ENCODE measurements around the gene SFT2D1. TPM values are rescaled to one million over a fixed set of nuclear protein-coding genes. Genes with fewer than 3 reads are reported as not detected.
"Not testable (repeated sequence)": the region's sequence is repeated elsewhere in the genome, so short reads cannot be mapped to it uniquely, and the experiment has no call there.

Gene SFT2D1
- total RNA-seq, 4 donors from 2014 or later = 41.1 to 59.4 (median 54.8) TPM

DNA sequence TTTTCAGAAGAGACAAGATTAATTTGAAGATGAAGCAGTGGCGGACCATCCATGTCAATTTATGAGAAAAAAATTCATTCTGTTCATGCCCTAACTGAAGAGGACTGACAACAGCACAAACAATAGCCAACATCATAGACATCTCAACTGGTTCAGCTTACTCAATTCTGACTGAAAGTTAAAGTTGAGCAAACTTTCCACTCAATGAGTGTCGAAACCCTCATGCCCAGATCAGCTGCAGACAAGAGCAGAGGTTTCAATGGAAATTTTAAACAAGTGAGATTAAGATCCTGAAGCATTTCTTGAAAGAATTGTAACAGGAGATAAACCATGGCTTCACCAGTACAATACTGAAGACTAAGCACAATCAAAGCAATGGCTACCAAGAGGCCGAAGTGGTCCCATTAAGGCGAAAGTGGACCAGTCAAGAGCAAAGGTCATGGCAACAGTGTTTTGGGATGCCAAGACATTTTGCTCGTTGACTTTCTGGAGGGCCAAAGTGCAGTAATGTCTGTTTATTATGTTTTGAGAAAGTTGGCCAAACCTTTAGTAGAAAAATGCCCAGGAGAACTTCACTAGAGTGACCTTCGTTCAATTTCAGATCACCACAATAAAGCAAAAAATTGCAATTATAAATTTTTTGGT, 6.1 kb upstream of the SFT2D1 start:
- TF ChIP-seq EP300 (IDR thresholded peaks at IDR 0.05) = no peak
- no peak for TF ChIP-seq POLR2A (IDR thresholded peaks at IDR 0.05)
- TF ChIP-seq, protein P1, sequence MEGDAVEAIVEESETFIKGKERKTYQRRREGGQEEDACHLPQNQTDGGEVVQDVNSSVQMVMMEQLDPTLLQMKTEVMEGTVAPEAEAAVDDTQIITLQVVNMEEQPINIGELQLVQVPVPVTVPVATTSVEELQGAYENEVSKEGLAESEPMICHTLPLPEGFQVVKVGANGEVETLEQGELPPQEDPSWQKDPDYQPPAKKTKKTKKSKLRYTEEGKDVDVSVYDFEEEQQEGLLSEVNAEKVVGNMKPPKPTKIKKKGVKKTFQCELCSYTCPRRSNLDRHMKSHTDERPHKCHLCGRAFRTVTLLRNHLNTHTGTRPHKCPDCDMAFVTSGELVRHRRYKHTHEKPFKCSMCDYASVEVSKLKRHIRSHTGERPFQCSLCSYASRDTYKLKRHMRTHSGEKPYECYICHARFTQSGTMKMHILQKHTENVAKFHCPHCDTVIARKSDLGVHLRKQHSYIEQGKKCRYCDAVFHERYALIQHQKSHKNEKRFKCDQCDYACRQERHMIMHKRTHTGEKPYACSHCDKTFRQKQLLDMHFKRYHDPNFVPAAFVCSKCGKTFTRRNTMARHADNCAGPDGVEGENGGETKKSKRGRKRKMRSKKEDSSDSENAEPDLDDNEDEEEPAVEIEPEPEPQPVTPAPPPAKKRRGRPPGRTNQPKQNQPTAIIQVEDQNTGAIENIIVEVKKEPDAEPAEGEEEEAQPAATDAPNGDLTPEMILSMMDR (IDR thresholded peaks at IDR 0.05) = no peak
- no peaks in the 10 kb centered on the region for H3K27me3 ChIP-seq
- peaks cover 0 to 17% (median 0%) of the 10 kb centered on the region in 4 donors for H3K9me3 ChIP-seq
- H3K27ac ChIP-seq = no peak overlapping the region
- no peak for DNase-seq (ENCODE audit: low spot score in 2 of 2)
- peaks cover 0 to 5% (median 1%) of the 10 kb centered on the region in 4 donors for H3K4me1 ChIP-seq
- H3K4me3 ChIP-seq = no peak overlapping the region
- WGBS, 2 donors = 86% methylated on average over 6 of the region's 6 CpGs
- H3K36me3 ChIP-seq = no peaks in the 10 kb centered on the region

DNA sequence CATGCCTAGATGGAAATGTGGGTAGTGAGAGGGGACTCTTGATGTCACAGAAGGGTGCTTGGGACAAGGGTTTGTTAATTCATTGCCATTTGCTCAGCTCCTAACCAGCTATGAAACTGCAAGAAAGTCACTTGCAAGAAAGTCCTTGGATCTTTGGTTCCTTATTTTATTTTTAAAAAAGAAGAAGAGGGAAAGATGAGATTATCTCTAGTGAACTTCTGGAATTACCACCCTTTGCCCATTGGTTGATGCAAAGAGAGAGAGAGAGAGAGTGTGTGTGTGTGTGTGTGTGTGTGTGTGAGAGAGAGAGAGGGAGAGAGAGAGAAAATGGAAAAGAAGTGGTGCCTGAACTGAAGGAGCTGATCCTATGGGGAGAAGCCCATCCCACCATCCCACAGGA, 4.6 kb upstream of the SFT2D1 start:
- H3K36me3 ChIP-seq = no peaks in the 10 kb centered on the region
- no peak overlapping the region for H3K27ac ChIP-seq
- no peak for DNase-seq (ENCODE audit: low spot score in 2 of 2)

DNA sequence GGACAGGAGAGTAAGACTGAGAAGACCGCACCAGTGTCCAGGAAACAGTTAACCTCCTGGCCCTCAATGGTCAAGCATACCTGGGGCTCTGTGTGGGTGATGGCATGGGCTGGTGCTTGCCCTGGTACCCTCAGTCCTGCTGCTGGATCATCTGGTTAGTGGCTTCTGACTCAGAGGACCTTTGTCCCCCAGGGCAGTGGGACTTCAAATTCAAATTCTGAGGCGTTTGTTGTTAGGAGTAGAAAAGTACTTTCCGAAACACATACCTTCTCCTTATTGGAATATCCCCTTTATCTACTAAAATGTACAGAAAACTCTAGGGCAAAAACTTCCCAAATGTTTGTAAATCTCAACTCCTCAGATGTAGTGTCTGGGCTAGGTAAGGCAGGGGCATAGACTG, 4.1 kb upstream of the SFT2D1 start:
- TF ChIP-seq POLR2A (IDR thresholded peaks at IDR 0.05) = no peak
- TF ChIP-seq, protein P1 (IDR thresholded peaks at IDR 0.05) = no peak
- no peak for TF ChIP-seq EP300 (IDR thresholded peaks at IDR 0.05)
- Histone ChIP-seq H3K4me3 (no peak overlapping the region), H3K27ac (no peak overlapping the region), H3K4me1 (peaks cover 0 to 12% (median 4%) of the 10 kb centered on the region in 4 donors), H3K27me3 (no peaks in the 10 kb centered on the region), H3K36me3 (no peaks in the 10 kb centered on the region), H3K9me3 (peaks cover 0 to 17% (median 0%) of the 10 kb centered on the region in 4 donors)
- no peak for DNase-seq (ENCODE audit: low spot score in 2 of 2)
- WGBS, 2 donors = 83 to 94% methylated on average over 3 of the region's 3 CpGs

More for the DNA sequence above, 4.6 kb upstream of the SFT2D1 start:
- H3K27me3 ChIP-seq = no peaks in the 10 kb centered on the region
- peaks cover 0 to 9% (median 4%) of the 10 kb centered on the region in 4 donors for H3K4me1 ChIP-seq
- TF ChIP-seq EP300 (IDR thresholded peaks at IDR 0.05) (no peak), POLR2A (IDR thresholded peaks at IDR 0.05) (no peak)
- TF ChIP-seq, protein P1 (IDR thresholded peaks at IDR 0.05) = no peak
- H3K4me3 ChIP-seq = no peak overlapping the region
- peaks cover 0 to 17% (median 0%) of the 10 kb centered on the region in 4 donors for H3K9me3 ChIP-seq

DNA sequence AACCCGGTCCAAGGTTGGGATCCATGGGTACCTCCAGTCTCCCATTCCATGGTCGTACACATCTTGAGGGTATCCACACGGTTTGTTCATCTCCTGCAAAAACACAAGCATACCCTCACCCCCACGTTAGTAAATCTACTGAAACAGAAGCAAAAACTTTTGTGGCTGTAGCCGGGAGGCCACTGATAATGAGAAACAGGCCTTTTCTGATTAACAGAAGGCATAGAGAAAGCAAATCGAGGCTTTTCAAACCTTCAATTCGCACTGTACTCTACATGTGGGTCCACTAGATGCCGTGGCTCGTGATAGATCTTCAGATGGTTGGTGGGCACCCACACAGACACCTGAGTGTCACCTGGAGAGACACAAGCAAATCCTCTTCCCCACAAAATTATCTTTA, 3.3 kb upstream of the SFT2D1 start:
- peaks cover 0 to 14% (median 0%) of the 10 kb centered on the region in 4 donors for H3K9me3 ChIP-seq
- H3K27me3 ChIP-seq; H3K27ac ChIP-seq; DNase-seq (ENCODE audit: low spot score in 2 of 2); H3K4me3 ChIP-seq; H3K36me3 ChIP-seq: not testable (repeated sequence)
- 76 to 81% methylated on average over 9 of the region's 9 CpGs for WGBS, 2 donors
- H3K4me1 ChIP-seq = peaks cover 0 to 20% (median 12%) of the 10 kb centered on the region in 4 donors

DNA sequence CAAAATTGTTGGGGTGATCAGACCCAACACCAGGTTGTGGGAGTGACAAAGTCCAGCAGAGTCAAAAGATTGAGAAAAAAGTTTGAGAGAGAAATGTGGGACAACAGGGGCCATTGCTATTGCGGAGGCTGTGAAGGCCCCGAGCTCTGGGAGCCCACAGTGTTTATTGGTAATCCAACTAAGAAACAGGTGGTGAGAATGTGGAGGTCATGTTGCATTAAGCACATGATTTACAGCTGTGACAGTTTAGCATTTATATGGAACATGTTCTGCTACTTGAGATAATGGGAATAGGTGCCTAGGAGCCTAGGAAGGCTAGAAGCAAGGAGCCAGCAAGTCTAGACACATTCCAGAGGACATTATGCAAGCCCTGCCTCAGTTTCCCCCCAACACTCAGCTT, 2.6 kb upstream of the SFT2D1 start:
- DNase-seq (ENCODE audit: low spot score in 2 of 2); H3K36me3 ChIP-seq; H3K4me3 ChIP-seq; H3K27me3 ChIP-seq; H3K27ac ChIP-seq; H3K9me3 ChIP-seq: not testable (repeated sequence)
- WGBS, 2 donors = 75 to 77% methylated on average over 2 of the region's 2 CpGs
- peaks cover 0 to 27% (median 19%) of the 10 kb centered on the region in 4 donors for H3K4me1 ChIP-seq

DNA sequence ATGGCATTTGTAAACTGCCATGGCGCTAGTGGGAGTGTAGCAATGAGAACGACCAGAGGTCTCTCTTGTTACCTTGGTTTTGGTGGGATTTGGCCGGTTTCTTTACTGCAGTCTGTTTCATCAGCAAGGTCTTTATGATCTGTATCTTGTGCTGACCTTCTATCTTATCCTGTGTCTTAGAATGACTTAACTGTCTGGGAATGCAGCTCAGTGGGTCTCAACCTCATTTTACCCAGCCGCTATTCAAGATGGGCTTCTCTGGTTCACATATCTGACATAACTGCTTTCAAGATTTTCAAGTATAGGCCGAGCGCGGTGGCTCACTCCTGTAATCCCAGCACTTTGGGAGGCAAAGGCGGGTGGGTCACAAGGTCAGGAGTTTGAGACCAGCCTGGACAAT, 1.9 kb upstream of the SFT2D1 start:
- Histone ChIP-seq H3K9me3 (peaks cover 0 to under 1% (median 0%) of the 10 kb centered on the region in 4 donors), H3K27ac (no peak overlapping the region), H3K4me3 (no peak overlapping the region), H3K4me1 (peaks cover 0 to 34% (median 23%) of the 10 kb centered on the region in 4 donors), H3K36me3 (no peaks in the 10 kb centered on the region), H3K27me3 (no peaks in the 10 kb centered on the region)
- TF ChIP-seq, protein P1 (IDR thresholded peaks at IDR 0.05) = no peak
- TF ChIP-seq EP300 (IDR thresholded peaks at IDR 0.05) (no peak), POLR2A (IDR thresholded peaks at IDR 0.05) (no peak)
- WGBS, 2 donors = 87 to 89% methylated on average over 8 of the region's 8 CpGs
- no peak for DNase-seq (ENCODE audit: low spot score in 2 of 2)
